Measurements from ENCODE around the gene SYTL4. TPM values are rescaled to one million over a fixed set of nuclear protein-coding genes. Genes with fewer than 3 reads are reported as not detected.

Gene SYTL4
- total and polyA plus RNA-seq, 2 of the 8 experiments (the other 6 are each of a cell fraction or from before 2014, with no cell fraction given), result 0.11 TPM

GRCh38 chrX:100743009-100743607, 11.2 kb upstream of the SYTL4 start:
- Histone ChIP-seq H3K9ac (replicated peaks in 1 of 4; ENCODE audit: extremely low read depth in 1 of 4, low read depth in 3 of 4, low read length in 3 of 4) (no peak overlapping the region), H3K36me3 (ENCODE audit: control insufficient read depth in 2 of 4, insufficient read depth in 4 of 4, low read length in 3 of 4) (no peaks in the 10 kb centered on the region), H4K20me1 (replicated peaks in 1 of 2; ENCODE audit: control insufficient read depth in 1 of 2, insufficient read depth in 2 of 2, low read length in 2 of 2) (no peaks in the 10 kb centered on the region), H3K27ac (ENCODE audit: low read depth, low read length) (no peak overlapping the region), H2BK12ac (ENCODE audit: low read depth, low read length) (no peak overlapping the region), H3K4me3 (ENCODE audit: extremely low read depth in 1 of 4, insufficient read depth in 2 of 4, low read depth in 3 of 4, low read length in 4 of 4) (no peak overlapping the region), H4K5ac (ENCODE audit: insufficient read length, low read depth, low read length) (no peak overlapping the region), H4K91ac (replicated peaks; ENCODE audit: insufficient read length, low read length) (no peak overlapping the region), H2BK120ac (replicated peaks; ENCODE audit: low read depth, low read length) (no peak overlapping the region), H4K8ac (ENCODE audit: extremely low read depth, insufficient read depth, low read length) (no peak overlapping the region), H2BK5ac (ENCODE audit: low read depth, low read length) (no peak overlapping the region), H3K79me2 (ENCODE audit: control insufficient read depth in 1 of 2, insufficient read depth in 2 of 2, low read length in 2 of 2) (no peaks in the 10 kb centered on the region), H3K4ac (replicated peaks; ENCODE audit: insufficient read length, low read depth, low read length) (no peak overlapping the region), H3K23me2 (ENCODE audit: low read depth, low read length) (no peaks in the 10 kb centered on the region), H3K14ac (ENCODE audit: insufficient read length) (no peak overlapping the region), H3K4me1 (replicated peaks in 1 of 4; ENCODE audit: control insufficient read depth in 3 of 4, insufficient read depth in 4 of 4, low read length in 3 of 4) (peaks cover 0 to 2% (median 0%) of the 10 kb centered on the region in 4 experiments; a peak in 1 of 7 replicates), H3K23ac (ENCODE audit: insufficient read length) (no peak overlapping the region), H3K9me3 (ENCODE audit: insufficient read depth in 2 of 2, low read depth in 1 of 2, low read length in 1 of 2) (no peaks in the 10 kb centered on the region), H3K27me3 (replicated peaks in 1 of 4; ENCODE audit: control insufficient read depth in 3 of 4, extremely low read depth in 1 of 4, insufficient read depth in 3 of 4, low read length in 3 of 4) (no peaks in the 10 kb centered on the region), H2AK5ac (ENCODE audit: low read depth, low read length) (no peak overlapping the region), H3K79me1 (ENCODE audit: low read depth, low read length) (no peaks in the 10 kb centered on the region), H2AFZ (ENCODE audit: low read length) (no peak overlapping the region), H3K4me2 (ENCODE audit: insufficient read depth in 1 of 2, low read depth in 2 of 2, low read length in 2 of 2) (no peak overlapping the region), H3K56ac (replicated peaks; ENCODE audit: insufficient read length, low read depth, low read length) (no peak overlapping the region), H2BK15ac (ENCODE audit: low read length) (no peak overlapping the region), H3K18ac (ENCODE audit: extremely low read depth, low read length) (no peak overlapping the region), H2BK20ac (ENCODE audit: low read length) (no peak overlapping the region)
- DNase-seq (ENCODE audit: low read depth in 1 of 2, low spot score in 2 of 2) (no peak), FAIRE-seq (no peak)
- 96% methylated on average over 2 of the region's 2 CpGs; no CpG with 5 or more reads in 1 of the 2 experiments for WGBS, 2 experiments (ENCODE audit: extremely low coverage in 1 of 2, insufficient coverage in 1 of 2, insufficient read length in 1 of 2, insufficient replicate concordance in 2 of 2, low coverage in 1 of 2, low lambda C conversion rate in 2 of 2, missing lambda C conversion rate in 1 of 2)
- ChIA-PET POLR2A (ENCODE audit: partially characterized antibody) (interaction anchor here (1.2 kb wide), 1 partner anchor 11 kb away, joined by 3 read pairs; the partner anchor contains the start of gene SYTL4), CTCF (ENCODE audit: partially characterized antibody) (interaction anchor here (1.1 to 2.2 kb wide), 2 partner anchors 11 to 26 kb away, joined by 3 to 6 read pairs; partner anchors contain the start of gene SYTL4)
- TF ChIP-seq SIRT6 (IDR thresholded peaks at IDR 0.05; ENCODE audit: low read length) (no peak), BRCA1 (IDR thresholded peaks at IDR 0.05; ENCODE audit: low read depth, low read length) (no peak), POU5F1 (IDR thresholded peaks at IDR 0.05; ENCODE audit: low read depth, low read length) (no peak), TAF7 (optimal IDR thresholded peaks at IDR 0.05; ENCODE audit: borderline replicate concordance, low read depth, low read length) (no peak), EGR1 (IDR thresholded peaks at IDR 0.05; ENCODE audit: borderline replicate concordance, low read depth, low read length) (no peak), BACH1 (IDR thresholded peaks at IDR 0.05; ENCODE audit: low read length) (no peak), CTCF (IDR thresholded peaks at IDR 0.05; ENCODE audit: control extremely low read depth in 1 of 3, insufficient read depth in 1 of 3, low read depth in 1 of 3, low read length in 3 of 3) (no peak), SP2 (IDR thresholded peaks at IDR 0.05; ENCODE audit: low read length) (no peak), ATF2 (IDR thresholded peaks at IDR 0.05; ENCODE audit: low read length) (no peak), FOSL1 (IDR thresholded peaks at IDR 0.05; ENCODE audit: insufficient read depth, low read depth, low read length) (no peak)
